Stimulated activated CD8-positive, alpha-beta memory T cell treated with anti-CD3 and anti-CD28 coated beads, Interleukin-15, amount 100 ng/mL, for 48 hours (primary cell): ENCODE data around the gene OR5AP2.
"Not testable (repeated sequence)": the region's sequence is repeated elsewhere in the genome, so short reads cannot be mapped to it uniquely, and the experiment has no call there.

Experiments
- DNase-seq, 2 donors: peaks; one replicate each; pipeline ENCODE4 v3.0.0-alpha.2; 2020; ENCODE audit warnings: low read depth in 2 of 2

The OR5AP2 gene

GRCh38 chr11:56642339-56642738 lies at the start of gene OR5AP2:
TSS of gene OR5AP2 (minus strand) at chr11:56642439. CDS start at chr11:56642439, 0 bp downstream.
- no peak for DNase-seq

- DNase-seq: not testable (repeated sequence)
Observed at GRCh38 chr11:56691179-56691578, 48.9 kb upstream of the OR5AP2 start.

- DNase-seq: no peak
Observed at GRCh38 chr11:56688554-56689100, 46.4 kb upstream of the OR5AP2 start.

GRCh38 chr11:56670984-56671383 lies 28.7 kb upstream of the OR5AP2 start:
- DNase-seq: no peak

GRCh38 chr11:56663386-56663785 lies 21.1 kb upstream of the OR5AP2 start, which contains the start of gene OR5AR1:
TSS of gene OR5AR1 (plus strand) at chr11:56663686. CDS start at chr11:56663686, 0 bp downstream.
- no peak for DNase-seq

- no peak for DNase-seq
Observed at GRCh38 chr11:56659755-56660154, 17.5 kb upstream of the OR5AP2 start.

- DNase-seq: no peak
Observed at GRCh38 chr11:56637500-56637899, 4.7 kb downstream of the OR5AP2 start.

- DNase-seq: no peak
Observed at GRCh38 chr11:56636861-56637260, 5.4 kb downstream of the OR5AP2 start.

GRCh38 chr11:56632329-56632728 lies 9.9 kb downstream of the OR5AP2 start:
- DNase-seq: no peak

GRCh38 chr11:56625946-56626345 lies 16.3 kb downstream of the OR5AP2 start:
- DNase-seq: no peak

GRCh38 chr11:56624661-56625110 lies 17.6 kb downstream of the OR5AP2 start:
- no peak for DNase-seq

GRCh38 chr11:56611174-56611573 lies 31.1 kb downstream of the OR5AP2 start:
- no peak for DNase-seq

- DNase-seq: not testable (repeated sequence)
Observed at GRCh38 chr11:56592088-56592717, 50.0 kb downstream of the OR5AP2 start.
